ENCODE measurements around the gene HAUS2. TPM values are rescaled to one million over a fixed set of nuclear protein-coding genes. Genes with fewer than 3 reads are reported as not detected.

The HAUS2 gene
- total RNA-seq, 1 experiment from 2014 or later: 92.3 TPM

- H3K4me1 ChIP-seq (replicated peaks): peaks cover 24% of the 10 kb centered on the region
- H3K27ac ChIP-seq: peak overlapping the region; percentile 26
- H3K4me3 ChIP-seq: no peak overlapping the region
- no peaks in the 10 kb centered on the region for H3K27me3 ChIP-seq (replicated peaks)
- peaks cover 10% of the 10 kb centered on the region for H3K36me3 ChIP-seq
- no peaks in the 10 kb centered on the region for H3K9me3 ChIP-seq (replicated peaks)
- DNase-seq (ENCODE audit: low read depth in 1 of 2, low spot score in 2 of 2): peak in 1 of 2 experiments; percentile 45
Measured at GRCh38 chr15:42604894-42605744, 56.5 kb downstream of the HAUS2 start.

GRCh38 chr15:42605796-42606195, 57.2 kb downstream of the HAUS2 start:
- H3K4me1 ChIP-seq (replicated peaks): peaks cover 24% of the 10 kb centered on the region
- H3K36me3 ChIP-seq: peaks cover 10% of the 10 kb centered on the region
- H3K27ac ChIP-seq: peak overlapping the region; percentile 26; the same call in 1 of the 2 replicates
- H3K4me3 ChIP-seq: no peak overlapping the region
- no peaks in the 10 kb centered on the region for H3K9me3 ChIP-seq (replicated peaks)
- no peak for DNase-seq (ENCODE audit: low read depth in 1 of 2, low spot score in 2 of 2)
- no peaks in the 10 kb centered on the region for H3K27me3 ChIP-seq (replicated peaks)

GRCh38 chr15:42608110-42608531, 59.5 kb downstream of the HAUS2 start:
- H3K4me3 ChIP-seq: no peak overlapping the region
- H3K4me1 ChIP-seq (replicated peaks): peaks cover 24% of the 10 kb centered on the region
- H3K27ac ChIP-seq: no peak overlapping the region
- peaks cover 10% of the 10 kb centered on the region for H3K36me3 ChIP-seq
- DNase-seq (ENCODE audit: low read depth in 1 of 2, low spot score in 2 of 2): no peak
- H3K27me3 ChIP-seq (replicated peaks): no peaks in the 10 kb centered on the region
- no peaks in the 10 kb centered on the region for H3K9me3 ChIP-seq (replicated peaks)

- DNase-seq (ENCODE audit: low read depth in 1 of 2, low spot score in 2 of 2): no peak
- H3K9me3 ChIP-seq (replicated peaks): no peaks in the 10 kb centered on the region
Measured at GRCh38 chr15:42608752-42609488, 60.3 kb downstream of the HAUS2 start.

GRCh38 chr15:42611532-42611931, 62.9 kb downstream of the HAUS2 start:
- peaks cover 13% of the 10 kb centered on the region for H3K4me1 ChIP-seq (replicated peaks)

More at GRCh38 chr15:42608752-42609488, 60.3 kb downstream of the HAUS2 start:
- Histone ChIP-seq H3K36me3 (peaks cover 10% of the 10 kb centered on the region), H3K4me3 (no peak overlapping the region), H3K27ac (no peak overlapping the region), H3K4me1 (replicated peaks) (peaks cover 24% of the 10 kb centered on the region), H3K27me3 (replicated peaks) (no peaks in the 10 kb centered on the region)

GRCh38 chr15:42612367-42612912, 63.8 kb downstream of the HAUS2 start:
- peaks cover 22% of the 10 kb centered on the region for H3K4me1 ChIP-seq (replicated peaks)
- DNase-seq (ENCODE audit: low read depth in 1 of 2, low spot score in 2 of 2): no peak
- no peak overlapping the region for H3K4me3 ChIP-seq
- no peaks in the 10 kb centered on the region; the same call in 1 of the 2 replicates for H3K36me3 ChIP-seq
- no peak overlapping the region for H3K27ac ChIP-seq
- no peaks in the 10 kb centered on the region for H3K27me3 ChIP-seq (replicated peaks)
- H3K9me3 ChIP-seq (replicated peaks): no peaks in the 10 kb centered on the region

More at GRCh38 chr15:42611532-42611931, 62.9 kb downstream of the HAUS2 start:
- Histone ChIP-seq H3K27ac (no peak overlapping the region), H3K4me3 (no peak overlapping the region), H3K36me3 (peaks cover 3% of the 10 kb centered on the region; the same call in 1 of the 2 replicates), H3K27me3 (replicated peaks) (no peaks in the 10 kb centered on the region), H3K9me3 (replicated peaks) (no peaks in the 10 kb centered on the region)
- no peak for DNase-seq (ENCODE audit: low read depth in 1 of 2, low spot score in 2 of 2)

- DNase-seq (ENCODE audit: low read depth in 1 of 2, low spot score in 2 of 2): no peak
- Histone ChIP-seq H3K27me3 (replicated peaks) (no peaks in the 10 kb centered on the region), H3K4me1 (replicated peaks) (peaks cover 27% of the 10 kb centered on the region), H3K36me3 (no peaks in the 10 kb centered on the region), H3K27ac (no peak overlapping the region), H3K4me3 (no peak overlapping the region), H3K9me3 (replicated peaks) (no peaks in the 10 kb centered on the region)
Measured at GRCh38 chr15:42616107-42616506, 67.5 kb downstream of the HAUS2 start.

Other genes with a start within 250 kb of the HAUS2 start
- gene CAPN3, start 189.3 kb upstream of the HAUS2 start, total RNA-seq (2014; rRNA removed; shearing (Covaris generic)): 0.11 TPM in 1 of 2 replicates, not detected in the other
- gene ZNF106, start 57.7 kb upstream of the HAUS2 start, total RNA-seq (2014; rRNA removed; shearing (Covaris generic)): 61.6 and 62.4 TPM in 2 replicates
- 88.9 and 163 TPM in 2 replicates for gene SNAP23, start 53.2 kb upstream of the HAUS2 start, total RNA-seq (2014; rRNA removed; shearing (Covaris generic))
- 13.9 and 24.4 TPM in 2 replicates for gene LRRC57, start within 50 bp of the HAUS2 start, total RNA-seq (2014; rRNA removed; shearing (Covaris generic))
- 4.0 and 7.4 TPM in 2 replicates for gene STARD9, start 26.8 kb downstream of the HAUS2 start, total RNA-seq (2014; rRNA removed; shearing (Covaris generic))
- gene CDAN1, start 188.3 kb downstream of the HAUS2 start, total RNA-seq (2014; rRNA removed; shearing (Covaris generic)): 13.0 and 15.9 TPM in 2 replicates